Lower leg skin (tissue), 4 donors: ENCODE results near the gene CCDC74A. TPM values are rescaled to one million over a fixed set of nuclear protein-coding genes. Genes with fewer than 3 reads are reported as not detected.
"Not testable (repeated sequence)": the region's sequence is repeated elsewhere in the genome, so short reads cannot be mapped to it uniquely, and the experiment has no call there.

Source experiments
- DNase-seq, 2 donors: peaks; one replicate each; pipeline ENCODE4 v3.0.0-alpha.2; 2019; ENCODE audit warnings: low spot score in 2 of 2
- H3K4me3 ChIP-seq: fragments of 200-600 bp; sonication (generic); 2 replicates; pipeline ENCODE4 v1.5.1; 2017; ENCODE audit warnings: mild to moderate bottlenecking, low read depth; ENCODE audit not compliant: poor library complexity, severe bottlenecking
- POLR2A ChIP-seq, 2 donors: fragments of 450-650 bp; IDR thresholded peaks; one replicate each; pipeline ENCODE4 v1.6.1; 2016 to 2017; ENCODE audit warnings: antibody characterized with exemption in 2 of 2, mild to moderate bottlenecking in 1 of 2, moderate library complexity in 1 of 2
- whole genome bisulfite sequencing, 2 donors: methylation state at CpG; one replicate each; pipeline ENCODE4 v1.1.5; 2018; 5-methylcytosine and 5-hydroxymethylcytosine counted together
- intact Hi-C: fragments of 100-400 bp; cut with DNase I; formaldehyde crosslinking; loops from one replicate; pipeline ENCODE4 v1.15.0; 2023; ENCODE audit warnings: low total_unique reads
- total RNA-seq, 4 donors: library from RNA; depleted of rRNA; stranded (reverse); fragments of >200 nt; gene quantifications; one replicate each; pipeline ENCODE4 v1.1.0, GENCODE V29; 2016
- TF ChIP-seq, protein P1 (sequence below), 3 donors: fragments of 450-650 bp; IDR thresholded peaks; one replicate each; pipeline ENCODE4 v1.5.1; 2016; ENCODE audit warnings: antibody characterized with exemption in 3 of 3, mild to moderate bottlenecking in 3 of 3, moderate library complexity in 2 of 3

CCDC74A gene
- total RNA-seq, 4 donors from 2014 or later: 5.9 to 15.4 (median 8.5) TPM

DNA sequence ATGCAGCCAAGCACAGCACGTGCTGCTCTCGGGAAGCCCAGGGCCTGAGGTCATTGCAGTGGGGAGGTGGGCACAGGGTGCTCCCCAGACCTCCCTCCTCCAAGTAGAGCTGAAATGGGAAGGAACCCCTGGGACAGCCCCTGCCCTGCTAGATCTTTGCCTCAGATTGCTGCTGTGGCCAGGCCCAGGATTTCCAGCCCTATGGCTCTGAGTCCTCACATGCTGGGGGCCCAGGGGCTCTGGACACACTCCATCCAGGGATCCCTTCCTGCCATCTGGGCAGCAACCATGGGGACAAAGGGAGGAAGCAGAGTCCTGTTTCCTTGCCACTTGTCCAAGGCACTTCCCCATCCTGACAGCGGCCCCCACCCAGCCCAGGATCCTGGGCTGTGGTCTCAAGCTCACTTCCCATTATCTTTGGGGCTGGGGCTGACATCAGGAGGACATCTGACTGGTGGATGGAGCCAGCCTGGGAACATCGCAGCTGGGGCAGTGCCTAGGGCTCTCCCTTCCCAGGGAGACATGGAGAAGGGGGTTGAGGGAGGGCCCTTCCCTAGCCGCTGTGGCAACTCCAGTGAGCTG is 2.3 kb downstream of the CCDC74A start:
- H3K4me3 ChIP-seq, intact Hi-C loops: not testable (repeated sequence)
- 90 to 95% methylated on average over 4 to 5 of the region's 5 CpGs for WGBS, 2 donors
- DNase-seq: peak in 1 of 2 donors; percentile 76

DNA sequence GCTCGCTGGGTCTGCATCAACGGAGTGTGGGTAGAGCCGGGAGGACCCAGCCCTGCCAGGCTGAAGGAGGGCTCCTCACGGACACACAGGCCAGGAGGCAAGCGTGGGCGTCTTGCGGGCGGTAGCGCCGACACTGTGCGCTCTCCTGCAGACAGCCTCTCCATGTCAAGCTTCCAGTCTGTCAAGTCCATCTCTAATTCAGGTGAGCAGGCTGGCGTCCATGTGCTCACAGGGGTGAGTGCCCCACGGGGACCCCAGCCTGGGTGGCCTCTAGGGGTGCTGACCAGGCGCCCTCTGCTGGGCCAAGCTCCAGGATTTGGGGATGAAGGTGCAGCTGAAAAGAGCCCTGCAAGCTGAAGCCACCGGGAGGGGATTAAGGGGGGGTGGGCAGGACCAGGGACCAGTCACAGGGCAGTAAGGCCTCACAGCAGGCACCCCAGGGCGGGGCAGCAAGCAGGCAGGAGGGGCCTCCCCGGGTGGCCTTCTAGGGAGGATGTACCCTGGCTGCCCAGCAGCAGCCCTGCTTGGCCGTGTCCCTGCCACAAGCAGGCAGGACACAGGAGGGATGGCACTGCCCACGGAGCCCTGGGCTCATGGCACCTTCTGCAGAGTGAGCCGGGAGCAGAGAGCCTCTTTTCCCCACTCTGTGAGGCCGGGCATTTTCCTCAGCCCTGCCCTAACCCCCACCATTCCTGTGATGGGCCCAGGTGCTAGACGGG is 3.1 kb downstream of the CCDC74A start:
- peak in 1 of 2 donors; percentile 74 for DNase-seq
- H3K4me3 ChIP-seq, intact Hi-C loops: not testable (repeated sequence)
- 72 to 80% methylated on average over 2 to 19 of the region's 22 CpGs for WGBS, 2 donors

DNA sequence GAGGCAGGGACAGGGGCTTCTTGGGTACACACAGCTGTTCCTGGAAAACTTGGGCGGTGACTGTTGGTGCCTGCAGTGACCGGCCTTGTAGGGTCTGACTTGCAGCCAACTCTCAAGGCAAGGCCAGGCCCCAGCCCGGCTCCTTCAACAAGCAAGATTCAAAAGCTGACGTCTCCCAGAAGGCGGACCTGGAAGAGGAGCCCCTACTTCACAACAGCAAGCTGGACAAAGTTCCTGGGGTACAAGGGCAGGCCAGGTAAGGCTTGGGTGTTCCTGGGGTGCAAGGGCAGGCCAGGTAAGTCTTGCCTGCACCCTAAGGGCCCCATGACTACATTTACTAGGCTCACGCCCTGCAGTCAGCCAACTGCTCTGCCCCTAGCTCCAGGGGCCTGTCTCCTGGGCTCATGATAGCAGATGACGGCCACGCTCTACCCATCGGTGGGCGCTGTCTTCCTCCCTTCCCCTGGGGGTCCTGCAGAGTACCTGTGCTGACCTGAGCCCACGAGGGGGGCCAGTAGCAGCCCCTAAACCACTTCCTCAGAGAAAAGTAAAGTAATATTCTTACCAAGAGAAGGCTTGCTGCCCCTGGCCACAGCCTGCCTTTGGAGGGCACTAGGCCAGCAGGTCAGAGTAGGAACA is 4.0 kb downstream of the CCDC74A start:
- DNase-seq: peak in 1 of 2 donors; percentile 66
- H3K4me3 ChIP-seq, intact Hi-C loops: not testable (repeated sequence)
- WGBS, 2 donors: 83 to 100% methylated on average over 2 to 4 of the region's 11 CpGs

DNA sequence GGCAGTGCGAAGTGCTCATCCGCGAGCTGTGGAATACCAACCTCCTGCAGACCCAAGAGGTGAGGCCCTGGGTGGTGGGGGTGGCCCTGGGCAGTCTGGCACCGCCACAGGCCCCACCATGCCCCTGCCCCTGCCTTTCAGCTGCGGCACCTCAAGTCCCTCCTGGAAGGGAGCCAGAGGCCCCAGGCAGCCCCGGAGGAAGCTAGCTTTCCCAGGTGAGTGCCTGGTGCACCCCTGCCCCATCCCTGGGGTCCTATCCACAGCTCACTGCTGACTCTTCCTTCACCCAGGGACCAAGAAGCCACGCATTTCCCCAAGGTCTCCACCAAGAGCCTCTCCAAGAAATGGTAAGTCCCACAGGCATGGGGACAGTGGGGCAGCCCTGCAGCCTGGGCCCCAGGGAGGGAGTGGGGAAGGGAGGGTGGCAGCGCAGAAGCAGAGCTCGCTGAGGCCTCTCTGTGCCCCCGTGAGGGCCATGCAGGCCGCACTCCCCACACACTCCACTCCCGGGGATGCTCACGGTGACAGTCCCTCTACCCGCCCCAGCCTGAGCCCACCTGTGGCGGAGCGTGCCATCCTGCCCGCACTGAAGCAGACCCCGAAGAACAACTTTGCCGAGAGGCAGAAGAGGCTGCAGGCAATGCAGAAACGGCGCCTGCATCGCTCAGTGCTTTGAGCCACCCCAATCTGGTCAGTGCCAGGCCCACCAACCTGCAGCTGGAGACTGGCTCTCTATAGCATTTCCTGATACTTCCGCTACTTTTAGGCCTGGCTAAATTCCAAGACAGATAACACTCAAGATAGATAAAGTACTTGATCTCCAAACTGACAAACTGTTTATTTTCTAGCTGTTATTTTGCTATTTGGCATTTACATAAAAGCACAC is 5.3 kb downstream of the CCDC74A start:
- WGBS, 2 donors: 64 to 77% methylated on average over 16 of the region's 23 CpGs
- peak; percentile 7 to 80 for DNase-seq
- intact Hi-C loops, H3K4me3 ChIP-seq: not testable (repeated sequence)

DNA sequence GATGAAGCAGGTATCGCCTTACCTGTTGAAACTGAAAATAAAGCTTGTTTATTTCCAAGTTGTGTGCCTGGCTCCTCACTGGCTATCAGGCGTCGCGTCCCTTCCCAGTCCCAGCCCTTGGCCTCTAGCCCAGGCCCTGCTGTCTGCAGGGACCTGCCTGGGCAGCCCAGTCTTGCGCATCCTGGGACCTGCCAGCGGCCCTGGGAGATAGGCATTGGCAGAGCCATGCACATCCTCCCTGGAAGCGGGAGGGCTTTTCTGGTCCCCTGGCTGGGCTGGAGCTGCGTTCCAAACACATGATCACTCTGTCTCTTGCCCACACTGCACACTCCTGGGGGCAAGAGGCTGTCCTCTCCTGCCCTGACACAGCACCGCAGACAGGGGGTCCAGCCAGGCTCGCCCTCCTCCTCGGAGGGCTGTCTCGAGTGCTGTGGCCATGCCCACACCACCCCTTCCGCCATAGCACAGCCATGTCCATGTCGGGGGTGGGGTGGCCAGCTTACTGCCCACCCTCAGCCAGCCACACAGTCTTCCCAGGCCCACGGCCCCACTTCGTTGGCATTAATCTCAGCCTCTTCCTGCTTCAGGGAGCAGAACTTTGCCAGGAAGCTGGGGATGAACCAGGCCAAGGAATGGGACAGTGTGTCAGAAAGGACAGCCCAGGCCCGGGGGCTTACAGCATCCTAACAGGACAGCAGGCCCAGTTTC is 6.1 kb downstream of the CCDC74A start:
- peak; percentile 12 to 81 for DNase-seq
- H3K4me3 ChIP-seq, intact Hi-C loops: not testable (repeated sequence)
- WGBS, 2 donors: 67 to 70% methylated on average over 10 to 11 of the region's 17 CpGs

DNA sequence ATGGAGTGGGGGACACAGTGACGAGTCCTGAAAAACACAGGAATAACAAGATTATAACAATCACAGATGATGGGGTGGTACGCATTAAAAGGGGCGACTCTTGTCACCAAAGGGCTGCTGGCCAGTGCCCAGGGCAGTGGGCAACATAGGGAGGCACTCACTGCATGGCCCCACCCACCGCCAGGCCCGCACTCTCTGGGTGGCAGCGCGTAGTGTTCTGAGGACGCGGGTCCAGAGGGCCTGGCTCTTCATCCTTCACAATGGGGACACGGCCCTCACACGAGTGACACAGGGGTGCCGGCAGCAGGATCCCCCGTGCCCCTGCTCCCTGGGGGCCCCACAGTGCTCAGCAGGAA is 6.6 kb downstream of the CCDC74A start:
- 86% methylated on average over 9 of the region's 13 CpGs; no CpG with 5 or more reads in 1 of the 2 donors for WGBS, 2 donors
- H3K4me3 ChIP-seq, intact Hi-C loops, DNase-seq: not testable (repeated sequence)

DNA sequence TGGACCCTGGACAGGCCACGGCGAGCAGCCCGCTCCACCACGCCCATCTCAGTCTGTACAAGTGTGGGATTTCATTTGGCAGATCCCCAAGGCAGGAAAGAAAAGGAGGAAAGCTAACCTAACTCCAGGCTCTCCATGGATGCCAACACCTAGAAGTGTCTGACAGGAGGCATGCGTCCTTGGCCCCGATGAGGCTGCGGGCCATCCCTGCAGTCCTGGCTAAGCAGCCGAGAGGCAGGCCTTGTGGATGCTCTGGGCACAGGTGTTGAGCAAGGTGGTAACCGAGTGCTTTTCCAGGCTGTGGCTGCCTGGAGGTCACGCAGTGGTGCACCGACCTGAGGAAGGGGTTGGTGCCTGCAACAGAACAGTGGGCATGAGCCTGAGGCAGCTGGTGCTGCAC is 7.3 kb downstream of the CCDC74A start:
- intact Hi-C loops, H3K4me3 ChIP-seq: not testable (repeated sequence)
- 76 to 80% methylated on average over 8 to 11 of the region's 11 CpGs for WGBS, 2 donors
- DNase-seq: peak in 1 of 2 donors; percentile 48

DNA sequence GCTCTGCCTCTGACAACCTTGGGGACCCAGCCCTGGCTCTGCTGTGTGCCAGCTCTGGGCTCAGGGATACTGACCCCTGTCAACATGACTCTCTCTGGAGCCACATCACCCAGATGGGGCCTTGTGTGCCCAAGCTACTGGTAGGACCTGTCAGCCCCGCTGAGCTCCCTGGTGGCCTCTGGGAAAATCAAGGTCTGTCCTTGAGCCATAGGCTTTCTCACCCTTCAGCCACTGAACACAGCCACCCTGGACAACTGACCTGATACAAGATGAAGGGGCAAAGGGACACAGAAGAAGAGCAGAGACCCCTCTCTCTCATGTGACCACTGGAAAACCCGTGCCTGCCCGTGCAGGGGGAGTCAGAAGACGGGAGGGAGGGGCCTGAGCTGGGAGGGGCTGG is 7.8 kb downstream of the CCDC74A start:
- TF ChIP-seq, protein P1, sequence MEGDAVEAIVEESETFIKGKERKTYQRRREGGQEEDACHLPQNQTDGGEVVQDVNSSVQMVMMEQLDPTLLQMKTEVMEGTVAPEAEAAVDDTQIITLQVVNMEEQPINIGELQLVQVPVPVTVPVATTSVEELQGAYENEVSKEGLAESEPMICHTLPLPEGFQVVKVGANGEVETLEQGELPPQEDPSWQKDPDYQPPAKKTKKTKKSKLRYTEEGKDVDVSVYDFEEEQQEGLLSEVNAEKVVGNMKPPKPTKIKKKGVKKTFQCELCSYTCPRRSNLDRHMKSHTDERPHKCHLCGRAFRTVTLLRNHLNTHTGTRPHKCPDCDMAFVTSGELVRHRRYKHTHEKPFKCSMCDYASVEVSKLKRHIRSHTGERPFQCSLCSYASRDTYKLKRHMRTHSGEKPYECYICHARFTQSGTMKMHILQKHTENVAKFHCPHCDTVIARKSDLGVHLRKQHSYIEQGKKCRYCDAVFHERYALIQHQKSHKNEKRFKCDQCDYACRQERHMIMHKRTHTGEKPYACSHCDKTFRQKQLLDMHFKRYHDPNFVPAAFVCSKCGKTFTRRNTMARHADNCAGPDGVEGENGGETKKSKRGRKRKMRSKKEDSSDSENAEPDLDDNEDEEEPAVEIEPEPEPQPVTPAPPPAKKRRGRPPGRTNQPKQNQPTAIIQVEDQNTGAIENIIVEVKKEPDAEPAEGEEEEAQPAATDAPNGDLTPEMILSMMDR (IDR thresholded peaks at IDR 0.05): no peak
- no peak for TF ChIP-seq POLR2A (IDR thresholded peaks at IDR 0.05)
- peak in 1 of 2 donors; percentile 76 for DNase-seq
- no peak overlapping the region for H3K4me3 ChIP-seq
- intact Hi-C loops: no loop called here
- WGBS, 2 donors: 69 to 80% methylated on average over 4 of the region's 4 CpGs

DNA sequence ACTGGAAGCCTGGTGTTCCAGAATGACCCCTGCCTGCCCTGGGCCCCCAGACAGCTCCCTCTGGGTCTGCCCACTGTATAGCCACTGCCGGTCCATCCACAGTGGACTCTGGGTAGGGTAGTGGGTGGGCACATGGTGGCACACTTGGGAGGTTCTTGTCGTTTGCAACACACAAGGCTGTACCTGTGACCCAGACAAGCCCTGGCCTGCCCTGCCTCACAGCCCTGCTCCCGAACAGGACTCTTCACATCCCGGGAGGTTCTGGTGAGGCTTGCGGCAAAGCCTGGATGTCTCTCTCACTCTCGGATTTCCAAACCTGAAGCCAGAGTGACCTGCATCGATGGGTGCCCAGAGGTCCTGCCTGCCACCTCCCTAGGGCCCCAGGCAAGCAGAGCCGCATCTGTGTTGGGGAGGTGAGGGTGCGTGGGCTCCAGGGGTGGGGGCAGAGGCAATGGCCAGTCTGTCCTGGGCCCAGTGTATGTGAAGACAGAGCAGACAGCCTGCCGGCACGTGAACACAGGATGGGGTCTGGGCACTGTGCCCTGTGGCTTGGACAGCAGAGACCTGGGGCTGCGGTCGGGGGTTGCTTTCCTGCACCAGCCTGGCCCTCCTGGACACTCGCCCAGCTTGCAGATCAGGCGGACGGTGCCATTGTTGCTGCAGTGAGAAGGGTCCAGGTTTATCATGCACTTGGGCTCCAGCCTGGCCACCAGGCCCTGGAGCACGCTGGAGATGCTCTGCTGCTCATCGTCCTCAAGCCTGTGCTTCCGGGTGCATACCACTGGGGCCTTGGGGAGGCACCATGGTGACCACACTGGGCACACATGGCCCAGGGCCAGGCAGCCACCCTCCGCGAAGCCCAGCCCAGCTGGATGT is 8.5 kb downstream of the CCDC74A start:
- 60 to 82% methylated on average over 5 to 14 of the region's 21 CpGs for WGBS, 2 donors
- intact Hi-C loops, H3K4me3 ChIP-seq: not testable (repeated sequence)
- DNase-seq: peak in 1 of 2 donors; percentile 73

DNA sequence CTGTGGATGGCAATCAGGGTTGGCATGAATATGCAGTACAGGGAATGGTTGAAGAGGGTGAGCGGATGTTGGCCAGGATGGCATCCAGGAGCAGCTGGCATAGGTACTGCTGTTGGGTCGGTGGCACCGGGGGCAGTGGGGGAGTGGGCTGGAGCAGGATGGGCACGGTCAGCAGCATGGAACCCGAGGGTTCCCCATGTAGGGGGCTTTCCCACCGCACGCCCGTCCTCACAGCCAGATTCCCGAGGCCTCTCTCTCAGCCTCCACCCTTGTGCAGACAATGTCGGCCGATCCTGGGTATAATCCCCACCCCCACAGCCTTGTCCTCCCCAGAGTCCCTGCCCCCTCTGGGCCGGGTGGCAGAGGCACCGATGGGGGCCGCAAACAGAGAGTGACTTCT is 9.2 kb downstream of the CCDC74A start:
- H3K4me3 ChIP-seq, intact Hi-C loops: not testable (repeated sequence)
- 87 to 91% methylated on average over 13 to 14 of the region's 14 CpGs for WGBS, 2 donors
- peak in 1 of 2 donors; percentile 75 for DNase-seq

DNA sequence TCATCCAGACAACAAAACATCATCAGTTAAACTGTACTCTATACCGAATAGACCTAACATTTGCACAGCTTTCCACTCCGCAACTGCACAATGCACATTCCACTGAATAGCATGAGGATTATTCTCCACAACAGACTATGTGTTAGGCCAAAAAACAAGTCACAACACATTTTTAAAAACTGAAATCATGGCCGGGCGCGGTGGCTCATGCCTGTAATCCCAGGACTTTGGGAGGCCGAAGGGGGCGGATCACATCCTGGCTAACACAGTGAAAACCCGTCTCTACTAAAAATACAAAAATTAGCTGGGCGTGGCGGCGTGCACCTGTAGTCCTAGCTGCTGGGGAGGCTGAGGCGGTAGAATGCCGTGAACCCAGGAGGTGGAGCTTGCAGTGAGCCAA is 11.2 kb downstream of the CCDC74A start:
- 83 to 88% methylated on average over 13 of the region's 13 CpGs for WGBS, 2 donors
- H3K4me3 ChIP-seq, intact Hi-C loops: not testable (repeated sequence)
- peak in 1 of 2 donors; percentile 50 for DNase-seq
